IPS DF 6.9 (cell line): Measurements from ENCODE around the gene CATSPER4.

Experiments used
- DNase-seq: peaks from one replicate; pipeline ENCODE4 v3.0.0-alpha.2; 2013; ENCODE audit warnings: low read depth, low spot score
- H3K27ac ChIP-seq: one replicate; pipeline ENCODE4 v1.5.1; 2013; ENCODE audit warnings: low read length, control low read depth
- H3K27me3 ChIP-seq: 2 replicates; pipeline ENCODE4 v1.6.1; 2013; ENCODE audit warnings: mild to moderate bottlenecking, low read length; ENCODE audit not compliant: control insufficient read depth, insufficient read depth
- H3K36me3 ChIP-seq: 2 replicates; pipeline ENCODE4 v1.6.1; 2013; ENCODE audit warnings: low read length; ENCODE audit not compliant: control insufficient read depth, insufficient read depth
- H3K4me1 ChIP-seq: 2 replicates; pipeline ENCODE4 v1.6.1; 2013; ENCODE audit warnings: low read length; ENCODE audit not compliant: control insufficient read depth, insufficient read depth
- H3K4me3 ChIP-seq: 2 replicates; pipeline ENCODE4 v1.5.1; 2013; ENCODE audit warnings: mild to moderate bottlenecking, low read length
- H3K9me3 ChIP-seq: 2 replicates; pipeline ENCODE4 v1.6.1; 2013; ENCODE audit warnings: low read length, inconsistent platforms; ENCODE audit not compliant: control insufficient read depth, insufficient read depth
- WGBS: extraction: QIAGEN DNeasy Blood & Tissue Kit; methylation state at CpG from one replicate; pipeline ENCODE4 v1.1.7; 2013; ENCODE audit warnings: mixed read lengths, missing lambda C conversion rate; ENCODE audit not compliant: insufficient read length, insufficient coverage; 5-methylcytosine and 5-hydroxymethylcytosine counted together

The CATSPER4 gene

DNA sequence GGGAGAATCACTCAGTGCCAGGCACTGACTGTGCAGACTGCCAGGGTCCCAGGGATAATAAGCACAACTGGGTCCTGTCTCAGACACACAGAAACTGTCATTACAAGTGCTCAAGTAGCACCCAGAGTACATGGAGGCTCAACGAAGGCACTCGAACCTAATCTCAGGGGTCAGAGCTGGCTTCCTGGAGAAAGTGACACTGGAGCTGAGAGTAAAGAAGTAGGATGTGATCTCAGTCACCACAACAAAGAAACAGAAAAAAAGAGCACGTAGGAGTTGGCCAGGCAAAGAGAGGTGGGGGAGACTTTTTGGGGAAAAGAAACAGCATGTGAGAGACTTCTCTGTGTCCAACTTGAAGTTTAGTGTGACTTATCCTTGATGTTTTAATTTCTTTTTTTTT, 1.3 kb downstream of the CATSPER4 start:
- DNase-seq: no peak
- no peak overlapping the region for H3K27ac ChIP-seq
- H3K9me3 ChIP-seq: no peaks in the 10 kb centered on the region
- H3K4me3 ChIP-seq: no peak overlapping the region
- no CpG with 5 or more reads among the region's 3 CpGs for WGBS
- H3K36me3 ChIP-seq: no peaks in the 10 kb centered on the region; the same call in 1 of the 2 replicates
- H3K4me1 ChIP-seq: peaks cover 2% of the 10 kb centered on the region; the same call in 1 of the 2 replicates
- no peaks in the 10 kb centered on the region for H3K27me3 ChIP-seq

DNA sequence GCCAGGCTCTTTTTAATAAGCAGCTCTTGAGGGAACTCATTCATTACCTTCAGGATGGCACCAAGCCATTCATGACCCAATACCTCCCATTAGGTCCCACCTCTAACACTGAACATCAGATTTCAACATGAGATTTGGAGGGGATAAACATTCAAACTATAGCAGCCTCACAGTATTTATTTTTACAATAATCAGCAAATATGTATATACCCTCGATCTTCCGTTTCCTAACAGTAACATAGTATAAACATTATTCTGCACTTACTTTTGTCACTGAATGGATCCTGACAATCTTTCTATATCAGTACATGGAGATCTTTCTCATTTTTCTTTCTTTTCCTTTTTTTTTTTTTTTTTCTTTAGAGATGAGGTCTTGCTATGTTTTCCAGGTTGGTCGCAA, 5.4 kb downstream of the CATSPER4 start:
- Histone ChIP-seq H3K4me1 (no peaks in the 10 kb centered on the region), H3K9me3 (no peaks in the 10 kb centered on the region), H3K27me3 (no peaks in the 10 kb centered on the region), H3K36me3 (no peaks in the 10 kb centered on the region), H3K27ac (no peak overlapping the region), H3K4me3 (no peak overlapping the region)
- WGBS: 100% methylated on average over 2 of the region's 3 CpGs
- no peak for DNase-seq

DNA sequence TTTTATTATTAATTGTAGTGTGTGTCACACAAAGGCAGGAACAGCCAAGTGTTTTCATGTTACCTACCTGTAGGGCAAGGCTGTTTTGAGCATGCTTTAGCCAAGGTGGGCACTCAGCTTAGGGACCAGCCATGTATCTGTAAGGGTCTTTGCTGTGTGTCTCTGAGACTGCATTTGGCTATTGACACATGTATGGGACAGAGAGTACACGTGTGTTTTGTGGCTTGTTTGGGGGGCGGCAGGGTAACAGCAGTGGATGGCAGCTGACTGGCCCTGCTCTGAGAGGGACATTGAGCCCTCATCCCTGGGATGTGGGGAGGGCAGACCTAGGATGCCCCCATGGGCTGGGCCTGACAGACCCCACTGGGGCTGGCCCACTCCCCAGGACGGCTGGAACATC, 6.9 kb downstream of the CATSPER4 start:
- Histone ChIP-seq H3K36me3 (no peaks in the 10 kb centered on the region), H3K4me1 (no peaks in the 10 kb centered on the region), H3K27me3 (no peaks in the 10 kb centered on the region), H3K4me3 (no peak overlapping the region), H3K27ac (no peak overlapping the region), H3K9me3 (no peaks in the 10 kb centered on the region)
- DNase-seq: no peak
- no CpG with 5 or more reads among the region's 3 CpGs for WGBS

DNA sequence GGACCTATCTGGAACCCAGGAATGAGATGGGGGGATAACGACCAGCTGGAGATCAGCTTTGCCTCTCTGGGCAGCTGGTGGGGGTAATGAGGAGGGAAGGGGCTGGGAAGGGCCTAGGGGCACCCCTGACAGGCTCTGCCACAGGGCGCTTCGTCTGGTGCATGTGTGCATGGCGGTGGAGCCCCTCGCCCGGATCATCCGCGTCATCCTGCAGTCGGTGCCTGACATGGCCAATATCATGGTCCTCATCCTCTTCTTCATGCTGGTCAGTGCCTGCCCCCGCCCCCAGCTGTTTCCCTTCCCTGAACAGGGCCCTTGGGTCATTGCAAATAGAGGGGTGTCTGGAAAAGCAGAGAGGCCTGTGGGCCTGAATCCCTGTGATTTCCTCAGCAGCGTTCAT, 7.4 kb downstream of the CATSPER4 start:
- WGBS: no CpG with 5 or more reads among the region's 11 CpGs
- Histone ChIP-seq H3K36me3 (no peaks in the 10 kb centered on the region), H3K27me3 (no peaks in the 10 kb centered on the region), H3K4me1 (no peaks in the 10 kb centered on the region), H3K9me3 (no peaks in the 10 kb centered on the region), H3K4me3 (no peak overlapping the region), H3K27ac (no peak overlapping the region)
- no peak for DNase-seq

DNA sequence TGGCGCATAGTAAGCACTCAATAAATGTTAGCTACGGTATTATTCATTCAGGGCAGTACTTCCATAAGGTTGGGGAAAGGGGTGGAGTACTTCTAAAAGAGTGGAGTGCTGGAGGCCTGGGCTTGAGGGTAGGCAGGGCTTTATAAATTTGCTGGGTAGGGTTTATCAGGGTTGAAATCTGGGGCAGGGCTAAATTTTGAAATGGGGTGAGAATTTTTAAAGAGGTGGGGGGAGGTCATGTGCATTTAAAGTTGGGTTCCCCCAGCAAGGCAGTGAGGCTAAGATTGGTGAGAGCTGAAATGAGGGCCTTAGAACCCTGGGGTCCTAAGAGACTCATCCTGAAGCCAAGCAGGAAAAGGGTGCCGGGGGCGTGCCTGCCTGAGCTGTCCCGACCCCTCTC, 10.0 kb downstream of the CATSPER4 start:
- WGBS: no CpG with 5 or more reads among the region's 5 CpGs
- H3K9me3 ChIP-seq: no peaks in the 10 kb centered on the region
- H3K36me3 ChIP-seq: no peaks in the 10 kb centered on the region
- H3K4me3 ChIP-seq: no peak overlapping the region
- H3K27ac ChIP-seq: no peak overlapping the region
- peaks cover 3% of the 10 kb centered on the region; the same call in 1 of the 2 replicates for H3K4me1 ChIP-seq
- H3K27me3 ChIP-seq: no peaks in the 10 kb centered on the region
- no peak for DNase-seq

DNA sequence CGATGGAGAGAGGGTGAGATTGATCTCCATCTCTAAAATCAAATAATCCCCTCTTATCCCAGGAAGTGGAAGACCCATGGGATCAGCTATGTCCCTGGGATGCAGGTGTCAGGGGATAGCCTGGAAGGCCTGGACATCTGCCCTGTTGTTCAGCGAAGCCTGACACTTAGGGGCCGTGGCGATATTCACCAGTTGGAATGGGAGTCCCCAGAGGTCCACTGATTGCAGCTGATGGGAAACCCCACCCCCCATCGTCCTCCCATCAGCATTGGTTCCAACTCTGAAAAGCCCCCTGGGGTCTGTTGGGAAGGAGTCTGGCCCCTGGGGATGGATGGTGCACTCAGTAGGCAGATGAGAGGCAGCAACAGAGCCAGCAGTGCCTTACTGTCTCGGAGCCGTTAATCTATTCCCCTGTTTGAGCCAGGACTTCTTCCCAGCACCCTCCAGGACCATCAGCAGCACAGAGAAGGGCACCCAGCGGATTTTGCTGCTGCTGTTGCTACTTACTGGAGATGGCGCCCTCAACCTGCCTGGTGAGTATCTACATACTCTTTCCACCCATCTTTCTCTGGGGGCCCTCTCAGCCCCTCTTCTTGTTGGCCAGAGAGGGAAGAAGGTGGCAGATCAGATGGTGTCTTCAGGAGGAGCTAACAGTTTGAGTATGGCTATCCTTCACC, 13.4 kb downstream of the CATSPER4 start:
- Histone ChIP-seq H3K4me1 (peaks cover 3% of the 10 kb centered on the region; the same call in 1 of the 2 replicates), H3K9me3 (no peaks in the 10 kb centered on the region), H3K27ac (no peak overlapping the region), H3K27me3 (no peaks in the 10 kb centered on the region), H3K4me3 (no peak overlapping the region), H3K36me3 (no peaks in the 10 kb centered on the region)
- DNase-seq: no peak
- no CpG with 5 or more reads among the region's 9 CpGs for WGBS

DNA sequence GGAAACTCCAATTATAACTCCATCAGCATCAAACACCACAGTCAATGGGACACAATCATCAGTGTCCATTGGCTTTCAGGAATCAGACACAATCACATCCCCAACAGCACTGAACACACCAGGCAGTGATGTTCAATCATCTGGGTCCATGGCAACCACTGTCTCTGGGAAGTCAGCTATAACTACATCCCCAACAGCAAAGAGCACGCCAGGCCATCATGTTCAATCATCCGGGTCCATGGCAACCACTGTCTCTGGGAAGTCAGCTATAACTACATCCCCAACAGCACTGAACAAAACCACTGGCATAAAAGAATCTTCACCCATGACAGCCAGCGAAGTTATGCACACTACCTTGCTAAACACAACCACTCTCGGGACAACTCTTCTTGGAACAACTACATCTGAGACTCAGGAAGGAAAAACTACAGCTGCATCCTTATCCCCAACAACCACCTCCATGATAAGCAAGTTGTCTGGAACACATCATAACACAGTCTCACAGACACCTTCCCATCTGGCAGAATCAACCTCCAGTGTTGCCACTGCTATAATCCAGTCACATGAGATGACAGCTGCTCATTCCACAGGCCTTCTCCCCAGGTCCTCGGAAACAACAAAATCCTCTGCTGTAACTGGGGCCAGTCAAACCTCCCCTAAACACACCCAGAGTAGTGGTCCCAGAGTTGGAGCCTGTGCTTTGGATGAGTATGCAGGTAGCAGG, 19.9 kb downstream of the CATSPER4 start:
- no peak for DNase-seq
- WGBS: no CpG with 5 or more reads among the region's 5 CpGs
- no peaks in the 10 kb centered on the region for H3K36me3 ChIP-seq
- H3K4me1 ChIP-seq: no peaks in the 10 kb centered on the region
- no peak overlapping the region for H3K4me3 ChIP-seq
- no peaks in the 10 kb centered on the region for H3K27me3 ChIP-seq
- no peak overlapping the region for H3K27ac ChIP-seq
- no peaks in the 10 kb centered on the region for H3K9me3 ChIP-seq

DNA sequence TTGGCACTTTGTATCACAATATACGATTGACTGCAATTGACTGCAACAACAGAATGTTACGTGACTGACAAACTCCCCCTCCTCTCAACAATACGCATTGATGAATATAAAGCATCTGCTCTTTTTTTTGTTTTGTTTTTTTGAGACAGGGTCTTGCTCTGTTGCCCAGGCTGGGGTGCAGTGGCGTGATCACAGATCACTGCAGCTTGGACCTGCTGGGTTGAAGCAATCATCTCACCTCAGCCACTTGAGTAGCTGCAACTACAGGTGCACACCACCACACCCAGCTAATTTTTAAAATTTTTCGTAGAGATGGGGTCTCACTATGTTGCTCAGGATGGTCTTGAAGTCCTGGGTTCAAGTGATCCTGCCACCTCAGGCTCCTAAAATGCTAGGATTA, 22.3 kb downstream of the CATSPER4 start:
- WGBS: no CpG with 5 or more reads among the region's 5 CpGs
- Histone ChIP-seq H3K27me3 (no peaks in the 10 kb centered on the region), H3K9me3 (no peaks in the 10 kb centered on the region), H3K4me3 (no peak overlapping the region), H3K36me3 (no peaks in the 10 kb centered on the region), H3K27ac (no peak overlapping the region), H3K4me1 (no peaks in the 10 kb centered on the region)
- no peak for DNase-seq

DNA sequence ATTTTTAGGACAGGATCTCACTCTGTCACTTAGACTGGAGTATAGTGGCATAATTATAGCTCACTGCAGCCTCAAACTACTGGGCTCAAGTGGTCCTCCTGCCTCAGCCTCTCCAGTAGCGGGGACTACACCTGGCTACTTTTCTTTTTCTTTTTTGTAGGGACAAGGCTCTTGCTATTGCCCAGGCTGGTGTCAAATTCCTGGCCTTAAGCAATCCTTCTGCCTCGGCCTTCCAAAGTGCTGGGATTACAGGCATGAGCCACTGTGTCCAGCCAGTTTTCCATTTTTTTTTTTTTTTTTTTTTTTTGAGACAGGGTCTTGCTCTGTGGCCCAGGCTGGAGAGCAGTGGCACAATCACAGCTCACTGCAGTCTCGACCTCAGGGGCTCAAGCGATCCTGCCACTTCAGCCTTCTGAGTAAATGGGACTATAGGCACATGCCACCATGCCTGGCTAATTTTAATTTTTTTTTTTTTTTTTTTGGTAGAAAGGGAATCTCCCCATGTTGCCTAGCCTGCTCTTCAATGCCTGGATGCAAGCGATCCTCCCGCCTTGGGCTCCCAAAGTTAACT, 23.0 kb downstream of the CATSPER4 start:
- Histone ChIP-seq H3K36me3 (no peaks in the 10 kb centered on the region), H3K9me3 (no peaks in the 10 kb centered on the region), H3K27ac (no peak overlapping the region), H3K27me3 (no peaks in the 10 kb centered on the region), H3K4me3 (no peak overlapping the region), H3K4me1 (no peaks in the 10 kb centered on the region)
- DNase-seq: no peak
- no CpG with 5 or more reads among the region's 6 CpGs for whole genome bisulfite sequencing

DNA sequence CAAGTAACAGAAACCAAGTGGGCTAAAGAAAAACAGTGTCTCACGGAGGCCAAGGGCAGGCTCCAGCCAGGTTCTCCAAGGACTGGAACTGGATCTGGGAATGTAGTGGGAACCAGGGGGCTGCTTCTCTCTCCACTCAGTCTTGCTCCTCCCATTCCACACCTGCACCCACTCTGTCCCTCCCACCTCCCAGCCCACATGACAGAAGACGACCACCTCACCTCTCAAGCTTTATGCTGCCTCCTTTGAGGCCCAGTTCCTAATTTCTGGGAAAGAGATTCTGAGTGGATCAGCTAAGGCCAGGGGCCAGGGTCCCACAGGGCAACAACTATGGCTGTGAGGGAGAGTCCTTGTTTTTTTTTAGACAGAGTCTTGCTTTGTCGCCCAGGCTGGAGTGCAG, 24.8 kb downstream of the CATSPER4 start:
- H3K36me3 ChIP-seq: no peaks in the 10 kb centered on the region
- no peaks in the 10 kb centered on the region for H3K9me3 ChIP-seq
- DNase-seq: no peak
- no peaks in the 10 kb centered on the region for H3K27me3 ChIP-seq
- H3K4me1 ChIP-seq: no peaks in the 10 kb centered on the region
- no peak overlapping the region for H3K27ac ChIP-seq
- H3K4me3 ChIP-seq: no peak overlapping the region
- whole genome bisulfite sequencing: no CpG with 5 or more reads among the region's 3 CpGs
